OCI-LY7 (cell line): ENCODE measurements around the gene GP1BB. TPM values are rescaled to one million over a fixed set of nuclear protein-coding genes. Genes with fewer than 3 reads are reported as not detected.

Source experiments
- BruUV-seq: library from RNA; stranded (reverse); fragments of 400-500 nt; replicated peaks from 2 replicates; lab custom pipeline; 2021; lab: Mats Ljungman, UMichigan
- CTCF ChIA-PET: fragments of 300-600 bp; sonication (Branson Sonifier 250); formaldehyde crosslinking; loops from one replicate; lab custom pipeline; 2022; ENCODE audit warnings: antibody characterized with exemption; ENCODE audit not compliant: unreplicated experiment; lab: Charles Lee
- POLR2A ChIA-PET: fragments of 300-600 bp; sonication (Branson Sonifier 250); formaldehyde crosslinking; loops from one replicate; lab custom pipeline; 2022; ENCODE audit warnings: antibody characterized with exemption; lab: Charles Lee
- DNase-seq: peaks from one replicate; pipeline ENCODE4 v3.0.0-alpha.2; 2015; ENCODE audit warnings: low spot score
- H2AFZ ChIP-seq: fragments of 200-600 bp; sonication (generic), shearing (Covaris generic); 2 replicates; pipeline ENCODE4 v1.6.1; 2014; ENCODE audit warnings: mild to moderate bottlenecking, antibody characterized with exemption, low read length, moderate library complexity
- H3K27ac ChIP-seq: fragments of 200-600 bp; sonication (generic); 2 replicates; pipeline ENCODE4 v1.5.1; 2014; ENCODE audit warnings: mixed run types, low read depth, mild to moderate bottlenecking, moderate library complexity, low read length, inconsistent platforms; ENCODE audit not compliant: poor library complexity, severe bottlenecking
- H3K36me3 ChIP-seq: fragments of 200-600 bp; sonication (generic); 2 replicates; pipeline ENCODE4 v1.6.1; 2014; ENCODE audit warnings: mild to moderate bottlenecking, antibody characterized with exemption, low read length, moderate library complexity, mixed read lengths; ENCODE audit not compliant: insufficient read depth
- H3K4me1 ChIP-seq: fragments of 200-600 bp; sonication (generic); 2 replicates; pipeline ENCODE4 v1.5.1; 2014; ENCODE audit warnings: mild to moderate bottlenecking, low read length; ENCODE audit not compliant: insufficient read depth, poor library complexity, severe bottlenecking
- H3K4me2 ChIP-seq: fragments of 200-600 bp; sonication (generic); 2 replicates; pipeline ENCODE4 v1.6.1; 2014; ENCODE audit warnings: mild to moderate bottlenecking, low read length
- H3K4me3 ChIP-seq: fragments of 200-600 bp; sonication (generic); 2 replicates; pipeline ENCODE4 v1.5.1; 2014; ENCODE audit warnings: mild to moderate bottlenecking, low read depth, low read length; ENCODE audit not compliant: poor library complexity, severe bottlenecking
- H3K79me2 ChIP-seq: fragments of 200-600 bp; sonication (generic); 2 replicates; pipeline ENCODE4 v1.6.1; 2016; ENCODE audit warnings: low read depth, mild to moderate bottlenecking, low read length, moderate library complexity, mixed read lengths; ENCODE audit not compliant: insufficient read depth
- H3K9me2 ChIP-seq: fragments of 200-600 bp; sonication (generic); 2 replicates; pipeline ENCODE4 v1.6.1; 2016; ENCODE audit warnings: mild to moderate bottlenecking, low read length, mixed read lengths; ENCODE audit not compliant: insufficient read depth
- H3K9me3 ChIP-seq: fragments of 200-600 bp; sonication (generic); 2 replicates; pipeline ENCODE4 v1.6.1; 2014; ENCODE audit warnings: mild to moderate bottlenecking, mixed run types, low read length, mixed read lengths
- H4K20me1 ChIP-seq: fragments of 200-600 bp; sonication (generic); 2 replicates; pipeline ENCODE4 v1.6.1; 2014; ENCODE audit warnings: mild to moderate bottlenecking, antibody characterized with exemption, low read length, moderate library complexity, mixed read lengths; ENCODE audit not compliant: insufficient read depth
- EZH2phosphoT487 ChIP-seq: fragments of 200-600 bp; sonication (generic); IDR thresholded peaks from 2 replicates; pipeline ENCODE4 v1.6.1; 2018; ENCODE audit warnings: low read depth, borderline replicate concordance, mild to moderate bottlenecking, mixed run types, antibody characterized with exemption, low read length, moderate library complexity, mixed read lengths
- intact Hi-C: fragments of 100-400 bp; cut with micrococcal nuclease; formaldehyde crosslinking; loops from one replicate; pipeline ENCODE4 v1.10.0; 2022; ENCODE audit not compliant: unreplicated experiment
- total RNA-seq, 2 experiments: library from RNA; depleted of rRNA in 1 of 2; stranded (reverse); fragments of >200 nt in 1 of 2; shearing (Covaris generic) in 1 of 2; gene quantifications; 2 replicates each; pipeline ENCODE4 v1.2.3, GENCODE V29; 2014 to 2022
- TF ChIP-seq, protein P1 (sequence below): fragments of 200-600 bp; sonication (generic); conservative IDR thresholded peaks from 2 replicates; pipeline ENCODE4 v1.5.1; 2014; ENCODE audit warnings: mild to moderate bottlenecking, antibody characterized with exemption, low read length, moderate library complexity, mixed read lengths

GP1BB gene
- total RNA-seq, 2 experiments from 2014 or later: not detected

GRCh38 chr22:19693581-19693980 lies 29.8 kb upstream of the GP1BB start:
- no peak overlapping the region for H3K4me3 ChIP-seq
- BruUV-seq: no TSS peak
- H3K79me2 ChIP-seq: no peaks in the 10 kb centered on the region
- no peaks in the 10 kb centered on the region for H3K4me1 ChIP-seq
- no peak for TF ChIP-seq EZH2phosphoT487
- TF ChIP-seq, protein P1, sequence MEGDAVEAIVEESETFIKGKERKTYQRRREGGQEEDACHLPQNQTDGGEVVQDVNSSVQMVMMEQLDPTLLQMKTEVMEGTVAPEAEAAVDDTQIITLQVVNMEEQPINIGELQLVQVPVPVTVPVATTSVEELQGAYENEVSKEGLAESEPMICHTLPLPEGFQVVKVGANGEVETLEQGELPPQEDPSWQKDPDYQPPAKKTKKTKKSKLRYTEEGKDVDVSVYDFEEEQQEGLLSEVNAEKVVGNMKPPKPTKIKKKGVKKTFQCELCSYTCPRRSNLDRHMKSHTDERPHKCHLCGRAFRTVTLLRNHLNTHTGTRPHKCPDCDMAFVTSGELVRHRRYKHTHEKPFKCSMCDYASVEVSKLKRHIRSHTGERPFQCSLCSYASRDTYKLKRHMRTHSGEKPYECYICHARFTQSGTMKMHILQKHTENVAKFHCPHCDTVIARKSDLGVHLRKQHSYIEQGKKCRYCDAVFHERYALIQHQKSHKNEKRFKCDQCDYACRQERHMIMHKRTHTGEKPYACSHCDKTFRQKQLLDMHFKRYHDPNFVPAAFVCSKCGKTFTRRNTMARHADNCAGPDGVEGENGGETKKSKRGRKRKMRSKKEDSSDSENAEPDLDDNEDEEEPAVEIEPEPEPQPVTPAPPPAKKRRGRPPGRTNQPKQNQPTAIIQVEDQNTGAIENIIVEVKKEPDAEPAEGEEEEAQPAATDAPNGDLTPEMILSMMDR: no peak
- DNase-seq: no peak
- no peak overlapping the region for H3K27ac ChIP-seq
- H3K36me3 ChIP-seq: no peaks in the 10 kb centered on the region
- intact Hi-C loops: no loop called here
- POLR2A ChIA-PET: no interaction called here
- no peaks in the 10 kb centered on the region for H3K9me3 ChIP-seq
- H4K20me1 ChIP-seq: no peaks in the 10 kb centered on the region
- H3K4me2 ChIP-seq: no peak overlapping the region
- H2AFZ ChIP-seq: no peak overlapping the region
- CTCF ChIA-PET: no interaction called here
- H3K9me2 ChIP-seq: no peaks in the 10 kb centered on the region

- H3K4me1 ChIP-seq: no peaks in the 10 kb centered on the region
- no peaks in the 10 kb centered on the region for H3K36me3 ChIP-seq
- H3K9me3 ChIP-seq: no peaks in the 10 kb centered on the region
- ChIA-PET CTCF (no interaction called here), POLR2A (no interaction called here)
- H3K27ac ChIP-seq: no peak overlapping the region
- H2AFZ ChIP-seq: no peak overlapping the region
- no TSS peak for BruUV-seq
- H3K79me2 ChIP-seq: no peaks in the 10 kb centered on the region
- no peak overlapping the region for H3K4me2 ChIP-seq
- H3K4me3 ChIP-seq: no peak overlapping the region
- intact Hi-C loops: no loop called here
- no peak for DNase-seq
- H4K20me1 ChIP-seq: no peaks in the 10 kb centered on the region
- TF ChIP-seq EZH2phosphoT487: no peak
- TF ChIP-seq, protein P1: no peak
- H3K9me2 ChIP-seq: no peaks in the 10 kb centered on the region
These were observed 29.2 kb upstream of the GP1BB start for GRCh38 chr22:19693981-19694670.

DNA sequence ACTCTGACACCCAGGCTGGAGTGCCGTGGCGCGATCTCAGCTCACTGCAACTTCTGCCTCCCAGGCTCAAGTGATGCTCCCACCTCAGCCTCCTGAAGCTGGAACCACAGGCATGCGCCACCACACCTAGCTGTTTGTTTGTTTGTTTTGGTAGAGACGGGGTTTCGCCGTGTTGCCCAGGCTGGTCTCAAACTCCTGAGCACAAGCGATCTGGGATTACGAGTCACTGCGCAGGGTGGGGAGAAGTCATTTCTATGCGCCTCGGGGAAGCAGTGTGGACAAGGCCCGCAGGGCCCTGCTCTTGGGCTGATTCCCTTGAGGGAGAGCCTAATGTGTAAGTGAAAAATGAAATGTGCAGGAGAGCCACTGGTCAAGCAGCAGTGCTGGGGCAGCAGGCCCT lies 28.6 kb upstream of the GP1BB start:
- Histone ChIP-seq H3K36me3 (no peaks in the 10 kb centered on the region), H3K4me2 (no peak overlapping the region), H2AFZ (no peak overlapping the region), H3K9me3 (no peaks in the 10 kb centered on the region), H3K4me3 (no peak overlapping the region), H4K20me1 (no peaks in the 10 kb centered on the region), H3K79me2 (no peaks in the 10 kb centered on the region), H3K4me1 (no peaks in the 10 kb centered on the region), H3K9me2 (no peaks in the 10 kb centered on the region), H3K27ac (no peak overlapping the region)
- intact Hi-C loops: no loop called here
- no TSS peak for BruUV-seq
- CTCF ChIA-PET: no interaction called here
- POLR2A ChIA-PET: no interaction called here
- no peak for DNase-seq
- TF ChIP-seq, protein P1: no peak
- TF ChIP-seq EZH2phosphoT487: no peak
